A549 (cell line): ENCODE results near the gene OPCML. TPM values are rescaled to one million over a fixed set of nuclear protein-coding genes. Genes with fewer than 3 reads are reported as not detected.

ENCODE experiments used
- ATAC-seq, 2 experiments: fragments of 200-7000 bp in 1 of 2; fragments of >200 bp in 1 of 2; cut with Nextera tagmentation in 1 of 2; cut with Tn5 transposase in 1 of 2; 3 replicates each; pipeline versions ENCODE4 v1.8.0 to v1.9.1; 2018 to 2020; ENCODE audit warnings: mild to moderate bottlenecking in 1 of 2, moderate library complexity in 1 of 2
- CTCF ChIA-PET: fragments of 300-600 bp; sonication (Branson Sonifier 250); formaldehyde crosslinking; extraction: SDS; loops from one replicate; lab custom pipeline; 2021; ENCODE audit warnings: antibody characterized with exemption, inconsistent platforms; lab: Yijun Ruan, JAX
- POLR2A ChIA-PET: fragments of 350-600 bp; formaldehyde crosslinking; extraction: SDS; loops from one replicate; lab custom pipeline; 2021; ENCODE audit warnings: antibody characterized with exemption, inconsistent platforms; lab: Yijun Ruan, JAX
- DNase-seq, 2 experiments: peaks; one replicate each; pipeline versions ENCODE4 v3.0.0 to v3.0.0-alpha.2; 2011 to 2016; ENCODE audit warnings: low read depth in 1 of 2, low spot score in 1 of 2
- FAIRE-seq: peaks from 2 replicates; lab custom pipeline; 2011; peaks lifted over from hg19 to GRCh38; lab: Jason Lieb, UNC
- H3K27ac ChIP-seq, 2 experiments: fragments of >200 bp; sonication (Bioruptor Twin); formaldehyde crosslinking; 3 replicates each; pipeline ENCODE4 v1.5.1; 2016 to 2017
- H3K4me1 ChIP-seq: fragments of >200 bp; sonication (Bioruptor Twin); formaldehyde crosslinking; 3 replicates; pipeline ENCODE4 v1.6.1; 2016
- H3K4me2 ChIP-seq: fragments of >200 bp; sonication (Bioruptor Twin); formaldehyde crosslinking; 3 replicates; pipeline ENCODE4 v1.6.1; 2016
- H3K4me3 ChIP-seq: fragments of >200 bp; sonication (Bioruptor Twin); formaldehyde crosslinking; 3 replicates; pipeline ENCODE4 v1.5.1; 2016
- H3K9me3 ChIP-seq: fragments of >200 bp; sonication (Bioruptor Twin); formaldehyde crosslinking; 3 replicates; pipeline ENCODE4 v1.6.1; 2016
- BHLHE40 ChIP-seq: IDR thresholded peaks from 2 replicates; pipeline ENCODE4 v1.6.1; 2012; ENCODE audit warnings: low read depth, low read length, inconsistent platforms
- CHD2 ChIP-seq: fragments of 150-350 bp; IDR thresholded peaks from 2 replicates; pipeline ENCODE4 v1.6.1; 2014; ENCODE audit warnings: low read length; ENCODE audit not compliant: partially characterized antibody
- EP300 ChIP-seq, 2 experiments: fragments of >200 bp; sonication (Bioruptor Twin); formaldehyde crosslinking; IDR thresholded peaks; 2 replicates in 1 of 2; 3 replicates in 1 of 2; pipeline ENCODE4 v1.6.1; 2016 to 2017
- ESRRA ChIP-seq: fragments of 150-350 bp; IDR thresholded peaks from 2 replicates; pipeline ENCODE4 v1.6.1; 2014; ENCODE audit warnings: mild to moderate bottlenecking, low read length, borderline replicate concordance
- HEYL ChIP-seq: fragments of 250-450 bp; sonication (Bioruptor Pico); IDR thresholded peaks from 2 replicates; pipeline ENCODE4 v1.8.0; 2021; ENCODE audit warnings: mild to moderate bottlenecking, moderate library complexity
- JUN ChIP-seq, 2 experiments: fragments of >200 bp; sonication (Bioruptor Twin); formaldehyde crosslinking; IDR thresholded peaks; 2 replicates in 1 of 2; 3 replicates in 1 of 2; pipeline ENCODE4 v1.6.1; 2016 to 2017
- JUNB ChIP-seq: fragments of >200 bp; sonication (Bioruptor Twin); formaldehyde crosslinking; IDR thresholded peaks from 2 replicates; pipeline ENCODE4 v1.6.1; 2016
- KDM1A ChIP-seq: fragments of 200-600 bp; sonication (generic); IDR thresholded peaks from 2 replicates; pipeline ENCODE4 v1.6.1; 2016; ENCODE audit warnings: low read depth, mild to moderate bottlenecking
- KDM5A ChIP-seq: fragments of 200-600 bp; sonication (generic); IDR thresholded peaks from 2 replicates; pipeline ENCODE4 v1.6.1; 2016; ENCODE audit warnings: antibody characterized with exemption, mild to moderate bottlenecking
- MYC ChIP-seq: IDR thresholded peaks from 2 replicates; pipeline ENCODE4 v1.6.1; 2012; ENCODE audit warnings: mild to moderate bottlenecking, inconsistent platforms, low read length, improper control_type of control experiment, borderline replicate concordance
- POLR2A ChIP-seq: IDR thresholded peaks from 2 replicates; pipeline ENCODE4 v1.6.1; 2012; ENCODE audit warnings: mild to moderate bottlenecking, low read length
- RAD21 ChIP-seq, 2 experiments: fragments of >200 bp in 1 of 2; sonication (Bioruptor Twin) in 1 of 2; formaldehyde crosslinking in 1 of 2; IDR thresholded peaks in 1 of 2; conservative IDR thresholded peaks in 1 of 2; 2 replicates in 1 of 2; 3 replicates in 1 of 2; pipeline ENCODE4 v1.6.1; 2012 to 2018; ENCODE audit warnings: inconsistent platforms in 1 of 2
- RARB ChIP-seq: fragments of 250-450 bp; sonication (Bioruptor Pico); IDR thresholded peaks from 2 replicates; pipeline ENCODE4 v1.8.0; 2021; ENCODE audit warnings: mild to moderate bottlenecking, moderate library complexity
- RCOR1 ChIP-seq: fragments of 150-350 bp; IDR thresholded peaks from 2 replicates; pipeline ENCODE4 v1.6.1; 2014; ENCODE audit warnings: antibody characterized with exemption, low read length, low read depth
- RFX5 ChIP-seq: fragments of 450-650 bp; IDR thresholded peaks from 2 replicates; pipeline ENCODE4 v1.7.1; 2014; ENCODE audit warnings: antibody characterized with exemption, mild to moderate bottlenecking, moderate library complexity
- TFCP2L1 ChIP-seq: fragments of 250-450 bp; sonication (Bioruptor Pico); IDR thresholded peaks from 2 replicates; pipeline ENCODE4 v1.5.0; 2021; ENCODE audit warnings: mild to moderate bottlenecking
- TP53 ChIP-seq: fragments of 250-450 bp; sonication (Bioruptor Pico); IDR thresholded peaks from 2 replicates; pipeline ENCODE4 v1.5.0; 2021; ENCODE audit warnings: mild to moderate bottlenecking, moderate library complexity
- ZNF302 ChIP-seq: fragments of 250-450 bp; sonication (Bioruptor Pico); IDR thresholded peaks from 2 replicates; pipeline ENCODE4 v1.9.0; 2021; ENCODE audit warnings: inconsistent platforms, mild to moderate bottlenecking, moderate library complexity
- WGBS: methylation state at CpG from one replicate; pipeline ENCODE4 v1.1.6; 2017; ENCODE audit errors: missing lambda C conversion rate; 5-methylcytosine and 5-hydroxymethylcytosine counted together
- polyA plus RNA-seq, 4 experiments: library from polyadenylated mRNA; depleted of rRNA in 3 of 4; stranded (reverse); fragments of >200 nt; fragmentation: RNase III in 1 of 4; extraction: RNeasy Plus Mini Kit Qiagen cat#74134 plus additional on column Dnase treatment in 1 of 4; gene quantifications; 2 replicates in 3 of 4; 3 replicates in 1 of 4; pipeline ENCODE4 v1.2.3, GENCODE V29; 2011 to 2017
- TF ChIP-seq, protein P1 (sequence below): fragments of 150-350 bp; IDR thresholded peaks from 2 replicates; pipeline ENCODE4 v1.6.1; 2014; ENCODE audit warnings: low read depth, mild to moderate bottlenecking, low read length
- TF ChIP-seq, protein P2 (sequence below): IDR thresholded peaks from 2 replicates; pipeline ENCODE4 v1.6.1; 2012; ENCODE audit warnings: low read depth, borderline replicate concordance
- TF ChIP-seq, protein P3 (sequence below): fragments of 450-650 bp; IDR thresholded peaks from 2 replicates; pipeline ENCODE4 v1.6.1; 2014; ENCODE audit warnings: antibody characterized with exemption
- TF ChIP-seq, protein P4 (sequence below): fragments of 200-600 bp; sonication (generic); IDR thresholded peaks from 2 replicates; pipeline ENCODE4 v1.6.1; 2016; ENCODE audit warnings: antibody characterized with exemption, mild to moderate bottlenecking, moderate library complexity
- TF ChIP-seq, protein P5 (sequence below): fragments of >200 bp; sonication (Bioruptor Twin); formaldehyde crosslinking; IDR thresholded peaks from 3 replicates; pipeline ENCODE4 v1.5.1; 2016

The OPCML gene
- polyA plus RNA-seq, 2 of the 4 experiments (the other 2 are of a cell fraction), result not detected

DNA sequence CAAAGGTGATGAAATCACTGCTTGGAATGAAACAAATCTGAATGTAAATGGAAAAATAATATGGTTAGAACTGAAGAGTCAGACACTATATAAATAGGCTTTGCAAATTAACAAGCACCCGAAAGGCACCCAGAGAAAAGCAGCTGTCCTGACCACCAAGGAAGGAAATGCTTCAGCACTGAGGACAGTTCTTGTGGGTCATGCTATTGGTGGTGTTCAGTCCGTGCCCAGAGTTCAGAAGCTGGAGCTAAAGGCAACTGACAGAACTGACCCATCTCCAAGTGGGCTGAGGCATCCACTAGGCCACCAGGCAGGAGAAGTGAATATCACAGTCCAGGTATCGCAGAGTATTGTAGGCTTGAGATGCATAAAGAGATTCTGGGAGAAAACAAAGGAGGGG, 208.9 kb downstream of the OPCML start:
- no peak for TF ChIP-seq RARB (CRISPR knock-in tag)
- CTCF ChIA-PET, result no interaction called here
- DNase-seq (no peak), FAIRE-seq (no peak), ATAC-seq (no peak)
- POLR2A ChIA-PET, result no interaction called here
- H3K4me1 ChIP-seq, result no peaks in the 10 kb centered on the region
- no peak overlapping the region for H3K27ac ChIP-seq
- H3K9me3 ChIP-seq, result no peaks in the 10 kb centered on the region
- H3K4me3 ChIP-seq, result no peak overlapping the region
- no peak overlapping the region for H3K4me2 ChIP-seq
- WGBS, result 3% methylated on average over 3 of the region's 3 CpGs

DNA sequence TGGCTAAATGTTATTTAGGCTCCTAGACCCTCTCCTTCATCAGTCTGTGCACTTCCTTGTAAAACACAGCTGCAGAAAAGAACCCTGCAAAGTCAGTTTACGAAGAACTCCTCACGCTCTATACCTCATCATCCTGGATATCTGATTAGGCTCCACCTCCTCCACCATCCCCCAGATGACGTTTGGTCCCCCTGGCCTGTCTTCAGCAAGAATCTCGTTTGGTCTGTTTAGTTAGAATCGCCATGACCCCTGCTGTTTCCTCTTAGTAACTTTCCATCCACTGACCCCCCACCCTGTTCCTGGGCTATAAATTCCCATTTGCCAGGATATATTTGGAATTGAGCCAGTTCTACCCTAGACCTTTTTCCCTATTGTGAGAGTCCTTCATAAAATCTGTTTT, 214.1 kb downstream of the OPCML start:
- FAIRE-seq (no peak), DNase-seq (no peak), ATAC-seq (no peak)
- Histone ChIP-seq H3K4me3 (no peak overlapping the region), H3K9me3 (no peaks in the 10 kb centered on the region), H3K4me1 (no peaks in the 10 kb centered on the region), H3K27ac (no peak overlapping the region), H3K4me2 (no peak overlapping the region)
- ChIA-PET CTCF (no interaction called here), POLR2A (no interaction called here)
- TF ChIP-seq ZNF302, result no peak
- TF ChIP-seq TP53, result no peak
- TF ChIP-seq ESRRA, result no peak
- TF ChIP-seq RCOR1, result no peak
- TF ChIP-seq, protein P1, sequence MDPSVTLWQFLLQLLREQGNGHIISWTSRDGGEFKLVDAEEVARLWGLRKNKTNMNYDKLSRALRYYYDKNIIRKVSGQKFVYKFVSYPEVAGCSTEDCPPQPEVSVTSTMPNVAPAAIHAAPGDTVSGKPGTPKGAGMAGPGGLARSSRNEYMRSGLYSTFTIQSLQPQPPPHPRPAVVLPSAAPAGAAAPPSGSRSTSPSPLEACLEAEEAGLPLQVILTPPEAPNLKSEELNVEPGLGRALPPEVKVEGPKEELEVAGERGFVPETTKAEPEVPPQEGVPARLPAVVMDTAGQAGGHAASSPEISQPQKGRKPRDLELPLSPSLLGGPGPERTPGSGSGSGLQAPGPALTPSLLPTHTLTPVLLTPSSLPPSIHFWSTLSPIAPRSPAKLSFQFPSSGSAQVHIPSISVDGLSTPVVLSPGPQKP, result no peak
- no peak for TF ChIP-seq POLR2A
- TF ChIP-seq KDM1A, result no peak
- TF ChIP-seq TFCP2L1, result no peak
- TF ChIP-seq, protein P2, sequence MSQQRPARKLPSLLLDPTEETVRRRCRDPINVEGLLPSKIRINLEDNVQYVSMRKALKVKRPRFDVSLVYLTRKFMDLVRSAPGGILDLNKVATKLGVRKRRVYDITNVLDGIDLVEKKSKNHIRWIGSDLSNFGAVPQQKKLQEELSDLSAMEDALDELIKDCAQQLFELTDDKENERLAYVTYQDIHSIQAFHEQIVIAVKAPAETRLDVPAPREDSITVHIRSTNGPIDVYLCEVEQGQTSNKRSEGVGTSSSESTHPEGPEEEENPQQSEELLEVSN, result no peak
- TF ChIP-seq RARB (CRISPR knock-in tag), result no peak
- no peak for TF ChIP-seq CHD2
- TF ChIP-seq MYC, result no peak
- no peak for TF ChIP-seq RAD21 (conservative IDR thresholded peaks at IDR 0.05 in 1 of 2, IDR thresholded peaks at IDR 0.05 in 1 of 2)
- no peak for TF ChIP-seq KDM5A
- TF ChIP-seq RFX5, result no peak
- WGBS, result 24% methylated on average over 5 of the region's 5 CpGs

DNA sequence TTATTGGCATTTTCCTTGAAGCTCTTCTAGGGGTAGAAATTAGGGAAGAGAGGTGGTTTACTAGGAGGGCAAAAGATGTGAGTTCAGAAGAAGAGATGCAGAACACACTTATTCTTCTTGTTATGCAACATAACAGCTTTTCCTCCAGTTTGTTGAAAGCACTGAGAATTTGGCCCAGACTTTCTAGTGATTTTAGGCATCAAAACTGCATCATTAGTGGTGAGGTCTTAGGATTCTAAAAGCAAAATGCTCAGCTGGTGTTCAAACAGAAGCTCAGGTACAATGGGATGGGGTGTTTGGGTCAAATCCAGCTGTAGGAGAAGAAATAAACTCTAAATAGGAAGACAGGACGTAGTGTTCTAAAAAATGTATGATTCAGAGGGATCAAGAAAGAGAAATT, 221.1 kb downstream of the OPCML start:
- DNase-seq (no peak), ATAC-seq (no peak), FAIRE-seq (no peak)
- ChIA-PET CTCF (no interaction called here), POLR2A (no interaction called here)
- Histone ChIP-seq H3K4me3 (no peak overlapping the region), H3K27ac (no peak overlapping the region), H3K9me3 (no peaks in the 10 kb centered on the region), H3K4me1 (no peaks in the 10 kb centered on the region), H3K4me2 (no peak overlapping the region)
- 0% methylated on average over 1 of the region's 1 CpG for WGBS
- no peak for TF ChIP-seq ESRRA
- TF ChIP-seq JUN (IDR thresholded peaks at IDR 0.05), result no peak
- no peak for TF ChIP-seq RARB (CRISPR knock-in tag)
- TF ChIP-seq JUNB, result no peak
- no peak for TF ChIP-seq HEYL (CRISPR knock-in tag)

DNA sequence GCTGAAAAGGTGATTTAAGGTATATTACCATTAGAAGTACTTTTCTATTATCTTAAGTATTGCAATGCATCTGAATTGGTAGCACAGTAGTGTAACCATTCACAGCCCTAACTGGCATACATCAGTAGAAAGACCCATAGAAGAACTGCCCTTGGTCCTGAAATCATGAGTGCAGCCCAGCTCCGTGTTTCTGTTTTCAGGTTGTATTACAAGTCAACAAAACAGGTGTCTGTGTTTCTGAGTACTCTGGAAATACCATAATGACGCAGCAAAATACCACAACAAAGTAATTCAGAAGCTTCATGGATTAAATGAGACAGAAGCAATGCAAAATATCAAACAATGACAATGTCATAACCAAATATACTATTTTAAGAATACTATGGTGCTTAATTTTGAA, 226.3 kb downstream of the OPCML start:
- Histone ChIP-seq H3K4me2 (no peak overlapping the region), H3K4me3 (no peak overlapping the region), H3K9me3 (no peaks in the 10 kb centered on the region), H3K27ac (no peak overlapping the region), H3K4me1 (no peaks in the 10 kb centered on the region)
- ChIA-PET CTCF (no interaction called here), POLR2A (no interaction called here)
- DNase-seq (no peak), FAIRE-seq (no peak), ATAC-seq (no peak)
- WGBS, result 0% methylated on average over 2 of the region's 2 CpGs
- TF ChIP-seq ZNF302, result no peak
- no peak for TF ChIP-seq BHLHE40
- TF ChIP-seq, protein P3, sequence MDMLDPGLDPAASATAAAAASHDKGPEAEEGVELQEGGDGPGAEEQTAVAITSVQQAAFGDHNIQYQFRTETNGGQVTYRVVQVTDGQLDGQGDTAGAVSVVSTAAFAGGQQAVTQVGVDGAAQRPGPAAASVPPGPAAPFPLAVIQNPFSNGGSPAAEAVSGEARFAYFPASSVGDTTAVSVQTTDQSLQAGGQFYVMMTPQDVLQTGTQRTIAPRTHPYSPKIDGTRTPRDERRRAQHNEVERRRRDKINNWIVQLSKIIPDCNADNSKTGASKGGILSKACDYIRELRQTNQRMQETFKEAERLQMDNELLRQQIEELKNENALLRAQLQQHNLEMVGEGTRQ, result no peak
- no peak for TF ChIP-seq EP300 (IDR thresholded peaks at IDR 0.05)
- TF ChIP-seq, protein P4, sequence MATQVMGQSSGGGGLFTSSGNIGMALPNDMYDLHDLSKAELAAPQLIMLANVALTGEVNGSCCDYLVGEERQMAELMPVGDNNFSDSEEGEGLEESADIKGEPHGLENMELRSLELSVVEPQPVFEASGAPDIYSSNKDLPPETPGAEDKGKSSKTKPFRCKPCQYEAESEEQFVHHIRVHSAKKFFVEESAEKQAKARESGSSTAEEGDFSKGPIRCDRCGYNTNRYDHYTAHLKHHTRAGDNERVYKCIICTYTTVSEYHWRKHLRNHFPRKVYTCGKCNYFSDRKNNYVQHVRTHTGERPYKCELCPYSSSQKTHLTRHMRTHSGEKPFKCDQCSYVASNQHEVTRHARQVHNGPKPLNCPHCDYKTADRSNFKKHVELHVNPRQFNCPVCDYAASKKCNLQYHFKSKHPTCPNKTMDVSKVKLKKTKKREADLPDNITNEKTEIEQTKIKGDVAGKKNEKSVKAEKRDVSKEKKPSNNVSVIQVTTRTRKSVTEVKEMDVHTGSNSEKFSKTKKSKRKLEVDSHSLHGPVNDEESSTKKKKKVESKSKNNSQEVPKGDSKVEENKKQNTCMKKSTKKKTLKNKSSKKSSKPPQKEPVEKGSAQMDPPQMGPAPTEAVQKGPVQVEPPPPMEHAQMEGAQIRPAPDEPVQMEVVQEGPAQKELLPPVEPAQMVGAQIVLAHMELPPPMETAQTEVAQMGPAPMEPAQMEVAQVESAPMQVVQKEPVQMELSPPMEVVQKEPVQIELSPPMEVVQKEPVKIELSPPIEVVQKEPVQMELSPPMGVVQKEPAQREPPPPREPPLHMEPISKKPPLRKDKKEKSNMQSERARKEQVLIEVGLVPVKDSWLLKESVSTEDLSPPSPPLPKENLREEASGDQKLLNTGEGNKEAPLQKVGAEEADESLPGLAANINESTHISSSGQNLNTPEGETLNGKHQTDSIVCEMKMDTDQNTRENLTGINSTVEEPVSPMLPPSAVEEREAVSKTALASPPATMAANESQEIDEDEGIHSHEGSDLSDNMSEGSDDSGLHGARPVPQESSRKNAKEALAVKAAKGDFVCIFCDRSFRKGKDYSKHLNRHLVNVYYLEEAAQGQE, result peak; percentile 33; the same call in 1 of the 2 replicates
- TF ChIP-seq, protein P5, sequence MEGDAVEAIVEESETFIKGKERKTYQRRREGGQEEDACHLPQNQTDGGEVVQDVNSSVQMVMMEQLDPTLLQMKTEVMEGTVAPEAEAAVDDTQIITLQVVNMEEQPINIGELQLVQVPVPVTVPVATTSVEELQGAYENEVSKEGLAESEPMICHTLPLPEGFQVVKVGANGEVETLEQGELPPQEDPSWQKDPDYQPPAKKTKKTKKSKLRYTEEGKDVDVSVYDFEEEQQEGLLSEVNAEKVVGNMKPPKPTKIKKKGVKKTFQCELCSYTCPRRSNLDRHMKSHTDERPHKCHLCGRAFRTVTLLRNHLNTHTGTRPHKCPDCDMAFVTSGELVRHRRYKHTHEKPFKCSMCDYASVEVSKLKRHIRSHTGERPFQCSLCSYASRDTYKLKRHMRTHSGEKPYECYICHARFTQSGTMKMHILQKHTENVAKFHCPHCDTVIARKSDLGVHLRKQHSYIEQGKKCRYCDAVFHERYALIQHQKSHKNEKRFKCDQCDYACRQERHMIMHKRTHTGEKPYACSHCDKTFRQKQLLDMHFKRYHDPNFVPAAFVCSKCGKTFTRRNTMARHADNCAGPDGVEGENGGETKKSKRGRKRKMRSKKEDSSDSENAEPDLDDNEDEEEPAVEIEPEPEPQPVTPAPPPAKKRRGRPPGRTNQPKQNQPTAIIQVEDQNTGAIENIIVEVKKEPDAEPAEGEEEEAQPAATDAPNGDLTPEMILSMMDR, result no peak
